Esophagus (tissue), 2 donors: ENCODE data around the gene TCF7. TPM values are rescaled to one million over a fixed set of nuclear protein-coding genes. Genes with fewer than 3 reads are reported as not detected.
A peak's percentile ranks its signal among the peaks of the same experiment; 100 is the strongest.

ENCODE experiments used
- H3K27ac ChIP-seq, 2 donors: one replicate each; pipeline ENCODE4 v1.5.1; 2013; ENCODE audit warnings: low read depth in 2 of 2, mild to moderate bottlenecking in 2 of 2, inconsistent platforms in 1 of 2, low read length in 1 of 2, moderate library complexity in 1 of 2
- H3K27me3 ChIP-seq, 2 donors: one replicate each; pipeline ENCODE4 v1.6.1; 2013; ENCODE audit warnings: low read length in 2 of 2, control low read depth in 1 of 2, mild to moderate bottlenecking in 1 of 2; ENCODE audit not compliant: insufficient read depth in 2 of 2, control insufficient read depth in 1 of 2
- H3K36me3 ChIP-seq, 2 donors: one replicate each; pipeline ENCODE4 v1.6.1; 2013; ENCODE audit warnings: low read length in 1 of 2; ENCODE audit not compliant: control insufficient read depth in 2 of 2, insufficient read depth in 2 of 2
- H3K4me1 ChIP-seq, 2 donors: one replicate each; pipeline ENCODE4 v1.6.1; 2013; ENCODE audit warnings: low read length in 1 of 2; ENCODE audit not compliant: control insufficient read depth in 2 of 2, insufficient read depth in 2 of 2
- H3K4me3 ChIP-seq, 2 donors: one replicate each; pipeline ENCODE4 v1.5.1; 2013; ENCODE audit warnings: low read length in 2 of 2, mild to moderate bottlenecking in 2 of 2, low read depth in 1 of 2, moderate library complexity in 1 of 2
- H3K9me3 ChIP-seq, 2 donors: one replicate each; pipeline ENCODE4 v1.6.1; 2013; ENCODE audit warnings: mild to moderate bottlenecking in 2 of 2, low read depth in 1 of 2, low read length in 1 of 2, moderate library complexity in 1 of 2; ENCODE audit not compliant: control insufficient read depth in 2 of 2, insufficient read depth in 1 of 2
- WGBS, 2 donors: extraction: QIAGEN DNeasy Blood & Tissue Kit; methylation state at CpG; one replicate each; pipeline ENCODE4 v1.1.7; 2013; 5-methylcytosine and 5-hydroxymethylcytosine counted together
- polyA plus RNA-seq, 2 donors: library from polyadenylated mRNA; stranded (reverse); fragments of 200-250 nt; gene quantifications; one replicate each; pipeline ENCODE4 v1.2.3, GENCODE V29; 2013
- donor health status: healthy with polysubstance abuse.
- donor health status: Bipolar disorder and iron deficiency.

TCF7 gene
- 1 to 10 TPM; 2.4 to 2.7 TPM for polyA plus RNA-seq

GRCh38 chr5:134113902-134114875 is at the start of gene TCF7:
TCF7 (plus strand) TSS chr5:134114681; CDS start chr5:134114907, 226 bp downstream.
- Histone ChIP-seq H3K36me3 (no peaks in the 10 kb centered on the region), H3K9me3 (no peaks in the 10 kb centered on the region), H3K27ac (no peak within 1 kb of the TSS), H3K27me3 (no peaks in the 10 kb centered on the region), H3K4me1 (peaks cover 4 to 8% of the 10 kb centered on the region in 2 donors), H3K4me3 (peak within 1 kb of the TSS; percentile 48 to 77)
- 4 to 5% methylated on average over 62 to 90 of the region's 90 CpGs for WGBS, 2 donors

- Histone ChIP-seq H3K4me3 (no peak overlapping the region), H3K4me1 (peaks cover 3 to 8% of the 10 kb centered on the region in 2 donors), H3K27ac (no peak overlapping the region), H3K27me3 (no peaks in the 10 kb centered on the region), H3K36me3 (no peaks in the 10 kb centered on the region), H3K9me3 (no peaks in the 10 kb centered on the region)
- 89 to 91% methylated on average over 6 of the region's 6 CpGs for WGBS, 2 donors
Observed at GRCh38 chr5:134069553-134069952, 44.9 kb upstream of the TCF7 start.

GRCh38 chr5:134070725-134071613 is 43.5 kb upstream of the TCF7 start:
- no peaks in the 10 kb centered on the region for H3K27me3 ChIP-seq
- H3K27ac ChIP-seq = no peak overlapping the region
- H3K9me3 ChIP-seq = no peaks in the 10 kb centered on the region
- no peaks in the 10 kb centered on the region for H3K36me3 ChIP-seq
- peaks cover 3 to 8% of the 10 kb centered on the region in 2 donors for H3K4me1 ChIP-seq
- H3K4me3 ChIP-seq = peak overlapping the region; percentile 22 to 31
- 7 to 8% methylated on average over 36 to 46 of the region's 46 CpGs for WGBS, 2 donors

- Histone ChIP-seq H3K4me3 (no peak overlapping the region), H3K27me3 (no peaks in the 10 kb centered on the region), H3K9me3 (no peaks in the 10 kb centered on the region), H3K4me1 (peaks cover 3 to 8% of the 10 kb centered on the region in 2 donors), H3K36me3 (no peaks in the 10 kb centered on the region), H3K27ac (no peak overlapping the region)
- 76 to 78% methylated on average over 7 of the region's 7 CpGs for WGBS, 2 donors
Observed at GRCh38 chr5:134071614-134072207, 42.8 kb upstream of the TCF7 start.

- Histone ChIP-seq H3K4me1 (peaks cover 3 to 8% of the 10 kb centered on the region in 2 donors), H3K4me3 (no peak overlapping the region), H3K9me3 (no peaks in the 10 kb centered on the region), H3K36me3 (no peaks in the 10 kb centered on the region), H3K27me3 (no peaks in the 10 kb centered on the region), H3K27ac (no peak overlapping the region)
- WGBS, 2 donors = 83 to 88% methylated on average over 8 of the region's 8 CpGs
Observed at GRCh38 chr5:134072471-134073210, 41.8 kb upstream of the TCF7 start.

GRCh38 chr5:134073404-134073803 is 41.1 kb upstream of the TCF7 start:
- Histone ChIP-seq H3K9me3 (no peaks in the 10 kb centered on the region), H3K4me1 (peaks cover 3 to 8% of the 10 kb centered on the region in 2 donors), H3K4me3 (no peak overlapping the region), H3K27ac (no peak overlapping the region), H3K27me3 (no peaks in the 10 kb centered on the region), H3K36me3 (no peaks in the 10 kb centered on the region)
- WGBS, 2 donors = 68 to 84% methylated on average over 2 of the region's 2 CpGs

- Histone ChIP-seq H3K27me3 (no peaks in the 10 kb centered on the region), H3K4me1 (peaks cover 3 to 8% of the 10 kb centered on the region in 2 donors), H3K36me3 (no peaks in the 10 kb centered on the region), H3K9me3 (no peaks in the 10 kb centered on the region), H3K4me3 (no peak overlapping the region), H3K27ac (no peak overlapping the region)
- WGBS, 2 donors = 84 to 91% methylated on average over 2 of the region's 2 CpGs
Observed at GRCh38 chr5:134075102-134075501, 39.4 kb upstream of the TCF7 start.

GRCh38 chr5:134077926-134078580 is 36.4 kb upstream of the TCF7 start:
- 69 to 75% methylated on average over 8 of the region's 8 CpGs for WGBS, 2 donors
- H3K36me3 ChIP-seq = no peaks in the 10 kb centered on the region

More at GRCh38 chr5:134077926-134078580, 36.4 kb upstream of the TCF7 start:
- Histone ChIP-seq H3K9me3 (no peaks in the 10 kb centered on the region), H3K27ac (no peak overlapping the region), H3K4me1 (no peaks in the 10 kb centered on the region), H3K4me3 (no peak overlapping the region), H3K27me3 (no peaks in the 10 kb centered on the region)
